Raji (cell line): ENCODE data around the gene PCNX2.

Experiments
- POLR2A ChIP-seq: IDR thresholded peaks from 2 replicates; pipeline ENCODE4 v1.6.1; 2011; ENCODE audit warnings: low read depth, low read length, control low read depth; ENCODE audit not compliant: insufficient read depth

PCNX2 gene

DNA sequence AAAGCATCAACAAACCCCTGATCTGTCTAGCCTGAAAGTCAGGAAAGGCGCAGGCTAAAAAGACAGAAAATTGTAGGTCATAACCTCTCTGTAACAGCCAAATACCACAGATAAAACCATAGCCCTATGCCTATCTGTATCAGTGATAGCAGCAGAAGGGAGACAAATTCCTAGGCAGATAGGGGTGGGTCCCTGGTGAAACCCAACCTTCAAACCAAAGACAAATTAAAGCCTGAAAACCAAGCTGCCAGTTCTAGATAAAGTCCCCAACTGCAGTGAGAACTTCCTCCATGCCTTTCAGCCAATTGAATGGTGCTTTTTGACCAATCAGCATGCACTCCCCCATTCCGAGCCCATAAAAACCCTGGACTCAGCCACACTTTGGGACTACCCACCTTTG lies 229.8 kb downstream of the PCNX2 start:
- TF ChIP-seq POLR2A, result no peak

DNA sequence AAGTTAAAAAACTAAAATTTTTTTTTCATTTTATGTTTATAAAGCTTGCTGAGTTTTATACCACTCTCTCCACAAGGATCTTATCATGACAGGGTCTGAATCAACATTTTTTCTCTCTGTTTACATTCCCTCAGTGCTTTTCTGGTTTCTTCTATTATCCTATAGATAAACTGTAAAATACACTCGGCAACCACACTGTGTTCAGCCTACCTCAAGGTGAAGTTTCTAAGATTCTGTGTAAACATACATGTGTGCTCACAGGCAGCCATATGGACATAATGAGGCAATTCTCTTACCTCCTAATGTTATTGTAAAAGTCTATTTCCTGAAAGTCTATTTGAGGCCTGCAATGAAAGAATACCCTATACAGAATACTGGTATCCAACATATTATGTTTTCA lies 230.5 kb downstream of the PCNX2 start:
- TF ChIP-seq POLR2A, result no peak

DNA sequence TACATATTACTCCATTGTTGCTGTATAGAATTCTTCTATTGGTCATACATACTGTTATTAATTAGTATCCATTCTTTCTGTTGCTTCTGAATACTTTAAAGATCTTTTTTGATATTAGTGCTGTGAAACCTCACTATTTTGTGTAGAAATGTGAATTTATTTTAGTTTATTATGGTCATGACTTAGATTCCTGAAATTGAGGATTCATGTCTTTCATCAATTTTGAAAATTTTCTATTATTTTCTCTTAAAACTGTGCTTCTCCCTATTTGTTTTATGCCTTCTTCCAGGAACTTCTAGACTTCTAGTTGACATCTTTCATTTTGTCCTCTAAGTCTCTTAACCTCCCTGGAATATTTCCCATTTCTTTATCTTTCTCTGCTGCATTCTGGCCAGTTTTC lies 232.1 kb downstream of the PCNX2 start:
- TF ChIP-seq POLR2A, result no peak

DNA sequence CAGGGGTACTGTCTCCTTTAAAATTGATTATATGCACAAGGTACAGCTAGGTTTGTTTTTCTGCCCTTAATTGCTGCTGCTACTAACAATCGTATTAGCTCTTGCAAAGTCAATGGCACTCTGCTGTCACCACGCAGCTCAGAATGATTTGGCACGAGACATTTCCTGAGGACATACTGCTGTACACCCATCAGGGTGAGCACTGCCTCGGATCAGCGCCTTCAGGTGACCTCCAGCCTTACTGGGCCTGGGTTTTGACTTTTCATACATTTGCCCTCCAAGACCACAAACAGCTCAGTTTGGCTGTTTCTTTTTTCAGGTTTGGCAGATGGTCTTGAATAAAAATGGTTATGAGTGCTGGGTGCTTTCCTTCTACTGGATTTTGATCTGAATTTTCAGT lies 234.3 kb downstream of the PCNX2 start:
- TF ChIP-seq POLR2A, result no peak

DNA sequence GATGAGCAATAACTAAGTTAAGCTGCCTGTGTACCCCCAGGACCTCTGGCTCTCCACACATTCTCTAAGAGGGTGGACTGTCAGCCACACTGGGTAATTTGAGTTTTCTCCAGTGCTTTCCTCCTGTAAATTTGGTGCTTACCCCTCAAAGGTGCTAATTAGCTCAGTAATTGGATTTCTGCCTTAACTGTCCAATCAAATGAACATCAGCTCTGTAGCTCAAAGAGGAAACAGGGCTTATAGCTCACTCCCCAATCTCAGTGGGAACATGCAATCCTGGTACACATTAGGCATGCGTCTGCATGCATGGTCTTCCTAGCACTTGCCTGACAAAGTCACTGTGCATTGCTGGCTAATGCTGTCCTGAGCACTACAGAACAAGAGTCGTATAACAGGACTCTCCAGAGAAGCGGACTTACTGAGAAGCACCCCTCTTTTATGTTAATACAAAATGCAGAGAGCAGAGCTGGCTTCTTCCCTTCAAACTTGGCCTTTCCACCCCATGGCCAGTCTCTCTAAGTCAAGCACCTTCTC lies 235.0 kb downstream of the PCNX2 start:
- no peak for TF ChIP-seq POLR2A

DNA sequence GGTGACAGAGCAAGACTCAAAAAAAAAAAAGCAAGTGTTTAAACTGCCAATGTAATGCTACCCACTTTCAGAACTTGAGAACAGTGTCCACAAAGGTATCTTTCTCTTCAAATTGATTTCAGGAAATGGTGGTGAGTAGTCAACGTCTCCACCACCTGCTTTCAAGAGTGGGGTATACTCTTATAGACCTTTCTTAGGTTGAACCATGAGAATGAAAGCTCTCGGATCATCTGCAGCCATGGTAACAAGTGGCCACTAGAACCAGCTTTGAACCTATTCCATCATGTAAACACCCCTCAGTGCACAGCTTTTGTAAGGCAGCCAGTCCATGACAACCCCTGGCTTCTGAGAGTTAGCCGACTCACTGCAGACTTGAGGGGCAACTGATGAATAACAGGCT lies 237.7 kb downstream of the PCNX2 start:
- no peak for TF ChIP-seq POLR2A

DNA sequence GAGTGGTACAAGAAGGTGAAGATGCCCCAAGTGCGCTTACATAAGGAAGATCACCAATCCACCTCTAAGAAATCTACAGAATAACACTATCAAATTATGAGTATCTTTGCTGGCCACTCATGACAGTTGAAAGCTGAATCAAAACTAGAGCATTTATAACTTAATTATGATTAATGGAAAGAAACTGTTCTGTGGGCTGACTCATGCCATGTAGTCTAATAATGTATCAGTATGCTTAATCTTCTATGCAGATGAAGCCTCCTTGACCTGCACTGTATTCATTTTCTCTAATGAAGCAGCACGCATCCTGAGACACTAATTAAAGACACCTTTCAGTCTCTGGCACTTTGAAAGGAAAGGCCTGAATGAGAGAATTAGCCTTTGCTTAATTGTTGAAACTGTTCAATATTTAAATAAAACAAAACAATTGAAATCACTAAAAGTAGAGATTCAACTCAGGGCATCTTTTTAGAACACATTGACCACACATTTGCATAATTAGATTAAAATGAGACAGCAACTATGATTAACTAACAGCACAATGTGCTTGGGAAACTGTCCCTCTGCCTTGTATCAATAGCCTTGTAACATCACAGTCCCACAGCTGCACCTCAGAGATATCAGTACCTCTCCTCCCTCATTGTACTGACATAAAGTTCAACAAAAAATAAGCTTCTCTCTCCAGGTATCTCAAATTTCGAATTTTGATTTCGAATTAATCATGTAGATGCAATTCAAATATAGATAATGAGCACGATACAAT lies 239.5 kb downstream of the PCNX2 start:
- no peak for TF ChIP-seq POLR2A

DNA sequence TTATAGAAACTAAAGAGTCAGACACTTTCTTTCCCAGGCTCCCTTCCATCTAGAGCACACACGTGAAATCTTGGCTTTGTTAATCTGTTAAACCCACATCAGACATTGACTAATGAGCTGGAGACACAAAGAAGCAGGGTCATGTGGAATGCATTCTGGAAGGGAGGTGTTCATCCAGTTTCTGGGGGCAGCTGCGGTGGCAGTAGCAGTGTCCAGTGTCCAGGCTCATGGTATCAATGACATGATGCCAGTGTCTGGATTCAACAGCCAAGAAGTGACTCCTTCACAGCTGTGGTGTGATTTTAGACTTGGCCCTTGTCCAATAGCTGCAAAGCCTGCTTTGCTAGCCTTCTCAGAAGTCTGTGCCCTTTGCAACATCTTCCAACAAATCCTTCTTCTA lies 249.9 kb downstream of the PCNX2 start:
- TF ChIP-seq POLR2A, result no peak

DNA sequence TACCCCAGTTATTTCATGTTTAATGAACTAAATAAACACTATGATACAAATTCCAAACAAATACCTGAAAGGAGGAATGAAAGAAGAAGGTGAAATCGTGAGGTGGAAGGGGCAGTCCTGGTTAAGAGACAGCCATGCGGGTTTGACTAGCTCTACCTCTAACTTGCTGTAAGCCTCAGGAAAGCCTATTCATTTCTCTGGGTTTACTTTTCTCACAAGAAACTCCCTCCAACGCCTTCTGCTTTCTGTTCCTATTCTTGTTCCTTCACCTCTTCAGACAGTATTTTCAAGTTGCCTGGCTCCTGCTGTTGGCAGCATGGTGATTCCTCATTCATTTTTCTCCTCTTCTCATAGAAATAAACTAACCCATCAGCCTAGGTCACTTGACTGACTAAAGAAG lies 252.7 kb downstream of the PCNX2 start:
- no peak for TF ChIP-seq POLR2A

DNA sequence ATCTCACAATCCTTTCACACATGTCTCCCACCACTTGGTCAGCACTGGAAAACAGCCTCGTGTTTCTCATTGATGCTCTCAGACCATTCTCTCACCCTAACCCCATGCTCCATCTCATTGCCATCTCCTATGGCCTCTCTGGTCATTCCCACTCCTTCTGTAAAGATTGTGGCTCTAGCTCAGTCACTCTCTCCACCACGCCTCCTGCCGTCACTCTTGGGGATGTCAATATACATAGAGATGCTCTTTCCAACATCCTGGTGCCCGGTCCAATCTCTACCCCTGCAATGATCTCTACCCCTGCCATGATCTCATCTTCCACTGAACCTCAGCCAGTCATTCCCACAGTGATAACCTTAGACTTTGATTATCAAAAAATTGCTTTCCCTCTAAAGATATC lies 255.0 kb downstream of the PCNX2 start:
- TF ChIP-seq POLR2A, result no peak

DNA sequence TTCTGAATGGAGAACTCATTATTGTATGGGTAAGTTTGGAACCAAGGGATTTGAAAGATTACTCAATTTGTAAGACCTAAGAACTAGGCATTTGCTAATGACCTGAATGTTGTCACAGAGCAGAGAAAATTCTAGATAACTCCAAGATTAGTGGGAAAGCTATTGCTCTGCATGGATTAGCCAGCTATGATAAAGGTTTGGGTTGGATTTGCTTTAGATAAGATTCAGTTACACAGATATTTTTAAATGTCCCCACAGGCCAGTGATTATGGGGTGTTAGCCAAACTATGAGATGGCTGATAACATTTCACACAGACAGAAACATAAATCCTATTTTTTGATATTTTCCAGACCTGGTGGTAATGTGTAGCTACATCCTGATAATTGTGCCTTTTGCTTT lies 256.9 kb downstream of the PCNX2 start:
- no peak for TF ChIP-seq POLR2A

DNA sequence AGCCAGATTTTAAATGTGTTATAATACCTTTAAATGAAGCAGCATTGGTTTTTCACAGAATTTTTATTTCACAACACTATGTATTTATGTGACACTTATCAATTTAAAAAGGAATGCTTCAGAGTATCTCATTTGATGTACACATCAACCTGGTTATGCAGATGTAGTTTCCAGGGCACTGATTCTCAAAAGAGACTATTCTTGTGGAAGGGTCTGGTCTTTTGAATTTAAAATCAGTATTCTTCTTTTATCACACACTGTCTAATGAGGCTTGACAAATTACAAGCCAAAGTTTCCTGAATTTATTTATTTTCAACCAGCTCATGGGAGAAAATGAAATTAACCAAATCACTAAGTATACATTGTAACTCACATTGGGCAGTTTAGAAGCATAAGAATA lies 257.7 kb downstream of the PCNX2 start:
- no peak for TF ChIP-seq POLR2A

DNA sequence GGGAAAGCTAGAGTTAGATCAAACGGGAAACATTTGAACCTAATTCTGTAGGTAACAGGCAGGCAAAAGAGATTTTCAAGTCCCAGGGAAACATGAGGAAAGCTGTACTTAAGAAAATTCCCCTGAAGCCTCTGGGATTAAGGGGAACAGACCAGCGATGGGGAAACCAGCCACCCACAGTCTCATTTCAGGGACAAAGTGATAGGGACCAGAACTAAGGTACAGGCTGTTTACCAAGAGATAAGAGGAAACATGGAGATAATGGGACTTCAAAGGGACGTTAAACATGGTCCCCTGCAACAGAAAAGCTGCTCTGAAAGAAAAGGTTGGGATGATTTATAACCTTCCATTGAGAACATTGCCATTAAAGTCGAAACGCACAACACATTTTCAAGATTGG lies 260.7 kb downstream of the PCNX2 start:
- no peak for TF ChIP-seq POLR2A

DNA sequence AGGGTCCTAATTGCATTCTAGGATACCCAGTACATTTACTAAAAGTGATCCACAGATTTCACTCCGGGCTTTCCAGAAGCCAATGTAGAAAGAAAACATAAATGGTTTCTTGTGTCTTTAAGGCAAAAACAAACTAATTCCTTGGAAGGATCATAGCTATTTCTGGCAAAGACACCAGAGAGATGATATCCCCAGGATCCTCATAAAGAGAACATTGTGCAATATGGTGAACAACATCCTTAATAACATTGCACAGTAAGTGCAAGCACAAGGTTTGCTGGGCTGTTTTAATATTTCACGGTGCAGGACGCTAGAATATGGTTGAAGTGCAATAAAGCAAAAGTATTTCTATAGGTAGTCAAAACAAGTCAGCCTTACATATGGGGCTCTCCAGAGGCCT lies 262.2 kb downstream of the PCNX2 start:
- TF ChIP-seq POLR2A, result no peak

DNA sequence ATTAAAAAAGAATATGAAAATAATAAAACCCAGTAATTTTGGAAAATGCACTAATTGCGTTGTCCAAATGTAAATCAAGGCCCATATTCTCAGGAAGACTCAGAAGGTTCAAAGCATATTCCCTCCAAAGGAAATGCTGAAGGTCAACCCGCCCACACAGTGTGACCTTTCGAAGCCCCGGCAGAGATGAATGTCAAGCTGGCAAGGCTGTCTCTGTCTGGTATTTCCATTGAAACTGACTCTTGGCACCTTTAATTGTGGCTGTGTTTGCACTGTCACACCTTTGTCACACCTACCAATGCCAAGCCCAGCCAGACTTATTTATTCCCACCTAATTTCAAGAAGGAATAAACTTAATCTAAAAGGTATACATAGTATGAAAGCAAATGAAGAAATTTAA lies 262.6 kb downstream of the PCNX2 start:
- TF ChIP-seq POLR2A, result no peak

DNA sequence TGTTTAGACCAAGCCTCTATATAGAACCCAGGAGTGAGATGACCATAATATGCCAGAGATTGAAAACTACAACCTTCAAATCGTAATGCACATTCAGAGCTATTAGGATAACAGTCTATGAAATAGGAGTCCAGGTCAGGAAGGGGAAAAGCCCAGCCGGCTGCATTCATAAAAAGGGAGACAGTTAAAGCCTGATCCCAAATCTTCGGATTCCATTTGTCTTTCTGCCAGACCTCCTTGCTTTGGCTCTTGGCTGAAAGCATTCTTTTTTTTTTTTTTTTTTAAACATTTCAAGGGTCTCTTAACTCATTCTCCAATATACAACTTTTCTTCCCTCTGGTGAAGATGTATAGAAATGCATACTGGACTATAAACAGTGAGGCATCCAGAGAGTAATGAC lies 264.0 kb downstream of the PCNX2 start:
- TF ChIP-seq POLR2A, result no peak

DNA sequence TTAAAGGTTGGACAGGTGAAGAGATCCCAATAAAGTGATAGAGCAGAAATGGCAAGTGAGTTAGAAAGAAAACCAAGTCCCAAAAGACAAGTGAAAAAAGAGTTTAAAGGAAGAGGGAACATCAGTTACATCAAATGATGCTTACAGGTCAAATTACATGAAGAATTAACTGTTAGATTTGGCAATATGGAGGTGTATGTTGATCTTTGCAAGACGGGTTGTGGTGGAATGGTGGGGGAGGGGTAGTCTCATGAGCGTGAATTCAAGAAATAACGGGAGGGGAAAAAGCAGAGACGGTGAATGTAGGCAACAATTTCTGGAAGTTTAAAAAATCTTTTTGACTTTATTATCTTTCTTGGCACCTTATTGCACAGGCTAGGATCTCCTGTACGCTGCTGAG lies 268.5 kb downstream of the PCNX2 start:
- TF ChIP-seq POLR2A, result no peak
